Fibroblast of mammary gland (primary cell): ENCODE measurements around the gene AXIN2.
A peak's percentile ranks its signal among the peaks of the same experiment; 100 is the strongest.
"Not testable (repeated sequence)": the region's sequence is repeated elsewhere in the genome, so short reads cannot be mapped to it uniquely, and the experiment has no call there.

Source experiments
- DNase-seq: peaks from one replicate; pipeline ENCODE4 v3.0.0-alpha.2; 2010; ENCODE audit warnings: low read depth
- H3K4me3 ChIP-seq: 2 replicates; pipeline ENCODE4 v1.5.1; 2011; ENCODE audit warnings: low read depth, mild to moderate bottlenecking, low read length, moderate library complexity; ENCODE audit not compliant: control insufficient read depth
- TF ChIP-seq, protein P1 (sequence below): conservative IDR thresholded peaks from 2 replicates; pipeline ENCODE4 v1.5.1; 2011; ENCODE audit warnings: low read depth, low read length, inconsistent platforms; ENCODE audit not compliant: control insufficient read depth, insufficient read depth

AXIN2 gene

GRCh38 chr17:65527857-65528591 lies 33.4 kb downstream of the AXIN2 start:
- no peak for DNase-seq
- TF ChIP-seq, protein P1, sequence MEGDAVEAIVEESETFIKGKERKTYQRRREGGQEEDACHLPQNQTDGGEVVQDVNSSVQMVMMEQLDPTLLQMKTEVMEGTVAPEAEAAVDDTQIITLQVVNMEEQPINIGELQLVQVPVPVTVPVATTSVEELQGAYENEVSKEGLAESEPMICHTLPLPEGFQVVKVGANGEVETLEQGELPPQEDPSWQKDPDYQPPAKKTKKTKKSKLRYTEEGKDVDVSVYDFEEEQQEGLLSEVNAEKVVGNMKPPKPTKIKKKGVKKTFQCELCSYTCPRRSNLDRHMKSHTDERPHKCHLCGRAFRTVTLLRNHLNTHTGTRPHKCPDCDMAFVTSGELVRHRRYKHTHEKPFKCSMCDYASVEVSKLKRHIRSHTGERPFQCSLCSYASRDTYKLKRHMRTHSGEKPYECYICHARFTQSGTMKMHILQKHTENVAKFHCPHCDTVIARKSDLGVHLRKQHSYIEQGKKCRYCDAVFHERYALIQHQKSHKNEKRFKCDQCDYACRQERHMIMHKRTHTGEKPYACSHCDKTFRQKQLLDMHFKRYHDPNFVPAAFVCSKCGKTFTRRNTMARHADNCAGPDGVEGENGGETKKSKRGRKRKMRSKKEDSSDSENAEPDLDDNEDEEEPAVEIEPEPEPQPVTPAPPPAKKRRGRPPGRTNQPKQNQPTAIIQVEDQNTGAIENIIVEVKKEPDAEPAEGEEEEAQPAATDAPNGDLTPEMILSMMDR, result no peak
- no peak overlapping the region for H3K4me3 ChIP-seq

DNA sequence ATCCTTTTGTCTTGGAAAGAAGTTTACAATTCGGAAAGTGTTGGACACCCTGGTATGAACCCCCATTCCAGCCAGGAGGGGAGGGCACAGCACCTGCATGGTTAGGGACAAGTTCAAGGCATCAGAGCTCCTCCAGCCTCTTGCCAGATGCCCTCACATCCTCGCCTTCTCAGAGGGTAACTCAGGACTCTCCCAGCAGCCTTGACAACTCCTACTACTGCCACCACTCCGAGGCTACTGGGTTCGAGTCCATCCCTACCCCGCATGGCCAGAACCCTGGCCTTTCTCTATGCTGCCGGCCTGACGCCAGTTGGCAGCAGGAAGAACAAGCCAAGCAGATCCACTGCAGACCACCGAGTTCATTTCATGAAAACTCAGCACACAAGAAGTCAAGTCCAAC lies 34.1 kb downstream of the AXIN2 start:
- no peak overlapping the region for H3K4me3 ChIP-seq
- TF ChIP-seq, protein P1, result no peak
- DNase-seq, result no peak

- DNase-seq, H3K4me3 ChIP-seq: not testable (repeated sequence)
Measured at GRCh38 chr17:65526854-65527253, 34.6 kb downstream of the AXIN2 start.

DNA sequence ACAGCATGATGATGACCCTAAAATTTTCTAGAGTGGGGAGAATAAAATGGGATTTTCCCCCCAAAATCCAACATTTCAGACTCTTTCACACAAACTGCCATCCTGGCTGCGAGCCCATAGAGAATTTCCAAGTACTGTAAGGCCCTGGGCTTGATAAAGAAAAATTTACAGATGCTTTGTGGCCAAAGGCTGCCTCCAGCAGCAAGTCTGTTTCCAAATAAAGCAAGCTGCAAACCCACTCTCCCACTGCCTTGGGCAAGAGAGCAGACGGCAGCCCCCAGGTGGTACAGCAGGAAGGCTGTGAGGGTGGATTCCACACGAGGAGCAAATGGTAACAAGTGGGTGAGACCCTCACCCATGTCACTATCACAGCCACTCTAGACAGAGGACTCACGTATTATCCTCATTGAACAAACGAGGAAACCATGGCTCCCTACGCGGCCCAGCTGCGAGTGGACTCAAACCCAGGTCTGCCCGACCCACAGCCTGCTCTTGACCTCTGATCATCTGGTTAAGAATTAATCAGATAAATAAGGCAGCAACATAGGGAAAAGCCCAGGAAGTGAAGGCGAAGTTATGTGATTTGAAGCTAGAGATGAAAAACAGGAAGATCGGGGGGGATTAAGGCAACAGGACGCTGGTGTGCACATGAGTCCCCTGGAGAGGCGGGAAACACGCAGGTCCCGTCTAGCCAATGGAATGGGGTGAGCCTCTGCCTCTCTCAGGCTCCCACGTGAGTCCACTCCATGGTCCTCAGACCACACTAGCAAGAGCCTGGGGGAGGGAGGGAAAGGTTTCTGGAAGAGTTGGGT lies 37.4 kb downstream of the AXIN2 start:
- TF ChIP-seq, protein P1, result no peak
- no peak for DNase-seq
- no peak overlapping the region for H3K4me3 ChIP-seq

GRCh38 chr17:65523411-65523810 lies 38.0 kb downstream of the AXIN2 start:
- TF ChIP-seq, protein P1, result no peak
- no peak overlapping the region for H3K4me3 ChIP-seq
- no peak for DNase-seq

- TF ChIP-seq, protein P1, result no peak
- no peak overlapping the region for H3K4me3 ChIP-seq
- DNase-seq, result no peak
Measured at GRCh38 chr17:65522751-65523404, 38.6 kb downstream of the AXIN2 start.

- TF ChIP-seq, protein P1, result no peak
- DNase-seq, result peak; percentile 25
- H3K4me3 ChIP-seq, result no peak overlapping the region
Measured at GRCh38 chr17:65519462-65519861, 42.0 kb downstream of the AXIN2 start.
